ENCODE data around the gene STAT5B. TPM values are rescaled to one million over a fixed set of nuclear protein-coding genes. Genes with fewer than 3 reads are reported as not detected.

The STAT5B gene
- total and polyA plus RNA-seq, 2 of the 13 experiments (the other 11 are each of a cell fraction or from before 2014, with no cell fraction given), result 21.0 to 42.8 TPM

- TF ChIP-seq ARID2 (CRISPR knock-in tag; IDR thresholded peaks at IDR 0.05; ENCODE audit: borderline replicate concordance) (0 out of 2 replicates have a peak, but pooled peaks have one; percentile 60), ZEB1 (IDR thresholded peaks at IDR 0.05; ENCODE audit: insufficient replicate concordance, low read depth) (no peak), PRDM10 (CRISPR knock-in tag; IDR thresholded peaks at IDR 0.05; ENCODE audit: low read depth) (no peak), NR3C1 (CRISPR knock-in tag; IDR thresholded peaks at IDR 0.05) (no peak), BHLHE40 (IDR thresholded peaks at IDR 0.05; ENCODE audit: low read length) (no peak), RFXANK (CRISPR knock-in tag; IDR thresholded peaks at IDR 0.05) (no peak), ZNF292 (CRISPR knock-in tag; IDR thresholded peaks at IDR 0.05; ENCODE audit: borderline replicate concordance, low read depth) (peak; percentile 94; the same call in 1 of the 2 replicates), THRA (CRISPR knock-in tag; IDR thresholded peaks at IDR 0.05; ENCODE audit: borderline replicate concordance) (0 out of 2 replicates have a peak, but pooled peaks have one; percentile 55), PHF21A (CRISPR knock-in tag; IDR thresholded peaks at IDR 0.05) (peak; percentile 71; the same call in 1 of the 2 replicates), ZNF547 (CRISPR knock-in tag; IDR thresholded peaks at IDR 0.05) (no peak), POLR2A (IDR thresholded peaks at IDR 0.05; ENCODE audit: insufficient read depth in 1 of 2, low read depth in 2 of 2, low read length in 2 of 2) (peak; percentile 47 to 54; a peak in 3 of 4 replicates), PHF8 (CRISPR knock-in tag; IDR thresholded peaks at IDR 0.05) (peak; percentile 65), ZNF790 (CRISPR knock-in tag; IDR thresholded peaks at IDR 0.05; ENCODE audit: borderline replicate concordance) (no peak), ZNF761 (CRISPR knock-in tag; conservative IDR thresholded peaks at IDR 0.05) (no peak), ZNF142 (CRISPR knock-in tag; IDR thresholded peaks at IDR 0.05) (no peak), MED8 (CRISPR knock-in tag; IDR thresholded peaks at IDR 0.05; ENCODE audit: insufficient replicate concordance) (no peak)
Observed at GRCh38 chr17:42248351-42249179, 27.6 kb downstream of the STAT5B start (continued).
